PFSK-1 (cell line): Measurements from ENCODE around the gene ETHE1.

Experiments used
- POLR2AphosphoS5 ChIP-seq: IDR thresholded peaks from 2 replicates; pipeline ENCODE4 v1.6.1; 2012; ENCODE audit warnings: low read depth, mild to moderate bottlenecking, control low read depth, low read length, moderate library complexity
- REST ChIP-seq, 2 experiments: IDR thresholded peaks; 2 replicates each; pipeline versions ENCODE4 v1.6.1 to v1.8.0; 2011 to 2012; ENCODE audit warnings: low read depth in 2 of 2, low read length in 2 of 2, control low read depth in 1 of 2, inconsistent platforms in 1 of 2, mild to moderate bottlenecking in 1 of 2, moderate library complexity in 1 of 2; ENCODE audit not compliant: insufficient read depth in 1 of 2
- SIN3A ChIP-seq: IDR thresholded peaks from 2 replicates; pipeline ENCODE4 v1.6.1; 2012; ENCODE audit warnings: mild to moderate bottlenecking, low read length, moderate library complexity, borderline replicate concordance; ENCODE audit not compliant: insufficient read depth
- TAF1 ChIP-seq: IDR thresholded peaks from 2 replicates; pipeline ENCODE4 v1.6.1; 2012; ENCODE audit warnings: low read length, control low read depth, borderline replicate concordance; ENCODE audit not compliant: insufficient read depth

GRCh38 chr19:43482193-43482592, 44.8 kb downstream of the ETHE1 start:
- TF ChIP-seq POLR2AphosphoS5 (no peak), TAF1 (no peak), REST (IDR thresholded peaks at IDR 0.05; ENCODE audit: insufficient read depth in 1 of 2, low read depth in 2 of 2, low read length in 2 of 2) (no peak), SIN3A (no peak)
